Right ventricle myocardium inferior (tissue), 1 donor: ENCODE measurements around the gene CD47. TPM values are rescaled to one million over a fixed set of nuclear protein-coding genes. Genes with fewer than 3 reads are reported as not detected.
A peak's percentile ranks its signal among the peaks of the same experiment; 100 is the strongest.

ENCODE experiments used
- ATAC-seq: fragments of 200-7000 bp; cut with Tn5 transposase; one replicate; pipeline ENCODE4 v1.9.1; 2020; ENCODE audit warnings: mild to moderate bottlenecking, moderate library complexity
- DNase-seq: peaks from one replicate; pipeline ENCODE4 v3.0.0; 2021; ENCODE audit errors: missing footprints
- intact Hi-C: fragments of 100-400 bp; cut with DNase I; formaldehyde crosslinking; loops from one replicate; pipeline ENCODE4 v1.11.0; 2022
- total RNA-seq: library from RNA; stranded (reverse); fragmentation: NEBNext Ultra II Directional; extraction: Animal tissue kit (Norgen Biotek cat#: 25700); gene quantifications from one replicate; pipeline ENCODE4 v1.2.1, GENCODE V29; 2021
- donor health status: DM: no; HTN: yes; CAD: no; lungs with severe emphysema.

The CD47 gene
- total RNA-seq, 1 donor from 2014 or later = 44.2 TPM

- intact Hi-C loops = no loop called here
- ATAC-seq (no peak), DNase-seq (no peak)
Observed at GRCh38 chr3:108097322-108098002, 6.6 kb upstream of the CD47 start.

GRCh38 chr3:108096532-108097321, 5.9 kb upstream of the CD47 start:
- no peak for DNase-seq
- intact Hi-C loops = no loop called here
- no peak for ATAC-seq

- DNase-seq (no peak), ATAC-seq (no peak)
- intact Hi-C loops = loop anchor here (5.0 kb wide), 1 partner anchor 156 kb away; no protein-coding TSS in a partner anchor
Observed at GRCh38 chr3:108093616-108094015, 2.8 kb upstream of the CD47 start.

GRCh38 chr3:108093021-108093420, 2.2 kb upstream of the CD47 start:
- ATAC-seq = no peak
- intact Hi-C loops = loop anchor here (5.0 kb wide), 1 partner anchor 156 kb away; no protein-coding TSS in a partner anchor

GRCh38 chr3:108092501-108092900, 1.7 kb upstream of the CD47 start:
- DNase-seq = no peak
- intact Hi-C loops = loop anchor here (5.0 kb wide), 1 partner anchor 155 kb away; no protein-coding TSS in a partner anchor
- ATAC-seq = no peak

More at GRCh38 chr3:108093021-108093420, 2.2 kb upstream of the CD47 start:
- no peak for DNase-seq

GRCh38 chr3:108091498-108092250, 843 bp upstream of the CD47 start:
- intact Hi-C loops = loop anchor here (1.0 to 5.0 kb wide), 3 partner anchors 131 to 154 kb away; partner anchors contain the start of gene IFT57
- DNase-seq (peak; percentile 82), ATAC-seq (peak; percentile 33)

- DNase-seq (peak; percentile 77), ATAC-seq (peak; percentile 14)
- intact Hi-C loops = loop anchor here (2.0 to 5.0 kb wide), 2 partner anchors 133 to 153 kb away; partner anchors contain the start of gene IFT57
Observed at GRCh38 chr3:108090049-108090700, 656 bp downstream of the CD47 start.

- no peak for DNase-seq
- no peak for ATAC-seq
- intact Hi-C loops = loop anchor here (5.0 to 10.0 kb wide), 2 partner anchors 67 to 105 kb away; no protein-coding TSS in a partner anchor
Observed at GRCh38 chr3:108089579-108089978, 1.3 kb downstream of the CD47 start.

GRCh38 chr3:108088697-108089096, 2.1 kb downstream of the CD47 start:
- DNase-seq (no peak), ATAC-seq (no peak)
- intact Hi-C loops = loop anchor here (5.0 to 10.0 kb wide), 2 partner anchors 66 to 104 kb away; no protein-coding TSS in a partner anchor

- intact Hi-C loops = loop anchor here (5.0 to 10.0 kb wide), 2 partner anchors 66 to 103 kb away; no protein-coding TSS in a partner anchor
Observed at GRCh38 chr3:108088146-108088545, 2.7 kb downstream of the CD47 start.

GRCh38 chr3:108086653-108087052, 4.2 kb downstream of the CD47 start:
- intact Hi-C loops = loop anchor here (5.0 to 10.0 kb wide), 2 partner anchors 64 to 102 kb away; no protein-coding TSS in a partner anchor
- no peak for ATAC-seq
- no peak for DNase-seq

More at GRCh38 chr3:108088146-108088545, 2.7 kb downstream of the CD47 start:
- no peak for ATAC-seq
- DNase-seq = no peak

- intact Hi-C loops = loop anchor here (5.0 to 10.0 kb wide), 2 partner anchors 64 to 101 kb away; no protein-coding TSS in a partner anchor
- DNase-seq = no peak
- ATAC-seq = no peak
Observed at GRCh38 chr3:108085810-108086350, 5.0 kb downstream of the CD47 start.

GRCh38 chr3:108085370-108085769, 5.5 kb downstream of the CD47 start:
- ATAC-seq (no peak), DNase-seq (no peak)
- intact Hi-C loops = loop anchor here (5.0 to 10.0 kb wide), 2 partner anchors 63 to 101 kb away; no protein-coding TSS in a partner anchor

- ATAC-seq = no peak
- no peak for DNase-seq
- intact Hi-C loops = loop anchor here (10.0 kb wide), 1 partner anchor 95 kb away; no protein-coding TSS in a partner anchor
Observed at GRCh38 chr3:108079877-108080276, 11.0 kb downstream of the CD47 start.

GRCh38 chr3:108079043-108079442, 11.8 kb downstream of the CD47 start:
- ATAC-seq (no peak), DNase-seq (no peak)

GRCh38 chr3:108076564-108076963, 14.3 kb downstream of the CD47 start:
- DNase-seq (no peak), ATAC-seq (no peak)
- intact Hi-C loops = no loop called here

More at GRCh38 chr3:108079043-108079442, 11.8 kb downstream of the CD47 start:
- intact Hi-C loops = no loop called here

- intact Hi-C loops = no loop called here
- DNase-seq (no peak), ATAC-seq (no peak)
Observed at GRCh38 chr3:108073764-108074431, 16.9 kb downstream of the CD47 start.
